GM23338 (cell line): ENCODE measurements around the gene ABHD5. TPM values are rescaled to one million over a fixed set of nuclear protein-coding genes. Genes with fewer than 3 reads are reported as not detected.

Source experiments
- ATAC-seq: fragments of 200-7000 bp; cut with Tn5 transposase; 3 replicates; pipeline ENCODE4 v1.9.1; 2020
- DNase-seq: peaks from one replicate; pipeline ENCODE4 v3.0.0-alpha.2; 2015; ENCODE audit warnings: low spot score
- H2AFZ ChIP-seq: fragments of 200-600 bp; sonication (generic); 2 replicates; pipeline ENCODE4 v1.8.0; 2016; ENCODE audit warnings: antibody characterized with exemption, mild to moderate bottlenecking, moderate library complexity
- H3F3A ChIP-seq: fragments of 200-600 bp; sonication (generic); replicated peaks from 2 replicates; pipeline ENCODE4 v1.8.0; 2017; ENCODE audit warnings: antibody characterized with exemption, mixed run types, low read depth
- H3K27ac ChIP-seq: fragments of 200-600 bp; sonication (generic); 2 replicates; pipeline ENCODE4 v1.6.1; 2016; ENCODE audit warnings: low read depth
- H3K27me3 ChIP-seq: fragments of 200-600 bp; sonication (generic); 2 replicates; pipeline ENCODE4 v1.8.0; 2016; ENCODE audit warnings: mild to moderate bottlenecking, mixed run types, moderate library complexity; ENCODE audit not compliant: insufficient read depth
- H3K36me3 ChIP-seq: fragments of 200-600 bp; sonication (generic); 2 replicates; pipeline ENCODE4 v1.8.0; 2016; ENCODE audit warnings: mild to moderate bottlenecking; ENCODE audit not compliant: insufficient read depth
- H3K4me1 ChIP-seq: fragments of 200-600 bp; sonication (generic); 2 replicates; pipeline ENCODE4 v1.8.0; 2016; ENCODE audit warnings: mild to moderate bottlenecking, moderate library complexity; ENCODE audit not compliant: insufficient read depth
- H3K4me2 ChIP-seq: fragments of 200-600 bp; sonication (generic); 2 replicates; pipeline ENCODE4 v1.7.1; 2017; ENCODE audit warnings: mixed run types
- H3K4me3 ChIP-seq: fragments of 200-600 bp; sonication (generic); 2 replicates; pipeline ENCODE4 v1.6.1; 2016; ENCODE audit warnings: mixed run types
- H3K79me2 ChIP-seq: fragments of 200-600 bp; sonication (generic); replicated peaks from 2 replicates; pipeline ENCODE4 v1.8.0; 2017; ENCODE audit warnings: mild to moderate bottlenecking; ENCODE audit not compliant: insufficient read depth
- H3K9me2 ChIP-seq: fragments of 200-600 bp; sonication (generic); 2 replicates; pipeline ENCODE4 v1.8.0; 2017; ENCODE audit not compliant: insufficient read depth
- H4K20me1 ChIP-seq: fragments of 200-600 bp; sonication (generic); replicated peaks from 2 replicates; pipeline ENCODE4 v1.8.0; 2017; ENCODE audit warnings: mild to moderate bottlenecking; ENCODE audit not compliant: insufficient read depth
- H3K27ac Mint-ChIP-seq: 2 replicates; pipeline ENCODE4 v1.8.0; 2020; ENCODE audit warnings: inconsistent platforms, mild to moderate bottlenecking, moderate library complexity, mixed read lengths
- H3K27me3 Mint-ChIP-seq: 3 replicates; pipeline ENCODE4 v1.8.0; 2022; ENCODE audit warnings: low read depth, mild to moderate bottlenecking, moderate library complexity, mixed read lengths, inconsistent platforms; ENCODE audit not compliant: insufficient read depth, poor library complexity
- H3K36me3 Mint-ChIP-seq: 3 replicates; pipeline ENCODE4 v1.8.0; 2021; ENCODE audit warnings: low read depth, mild to moderate bottlenecking, inconsistent platforms, moderate library complexity, mixed read lengths
- H3K4me1 Mint-ChIP-seq: 3 replicates; pipeline ENCODE4 v1.8.0; 2020; ENCODE audit warnings: mild to moderate bottlenecking, inconsistent platforms, mixed read lengths
- H3K4me3 Mint-ChIP-seq: 3 replicates; pipeline ENCODE4 v1.8.0; 2021; ENCODE audit warnings: moderate library complexity, mild to moderate bottlenecking, inconsistent platforms, mixed read lengths
- H3K9me3 Mint-ChIP-seq: 3 replicates; pipeline ENCODE4 v1.8.0; 2020; ENCODE audit warnings: moderate library complexity, mild to moderate bottlenecking, inconsistent platforms, mixed read lengths
- CREB1 ChIP-seq: fragments of 250-450 bp; sonication (Bioruptor Pico); IDR thresholded peaks from 2 replicates; pipeline ENCODE4 v1.5.0; 2020; ENCODE audit warnings: low read depth, mild to moderate bottlenecking, moderate library complexity
- EZH2 ChIP-seq: fragments of 200-600 bp; sonication (generic); IDR thresholded peaks from one replicate; pipeline ENCODE4 v1.8.0; 2017; ENCODE audit warnings: antibody characterized with exemption, mild to moderate bottlenecking, low read depth; ENCODE audit not compliant: unreplicated experiment
- EZH2phosphoT487 ChIP-seq: fragments of 200-600 bp; sonication (generic); IDR thresholded peaks from one replicate; pipeline ENCODE4 v1.8.1; 2018; ENCODE audit warnings: antibody characterized with exemption; ENCODE audit not compliant: unreplicated experiment
- JUNB ChIP-seq: IDR thresholded peaks from one replicate; pipeline ENCODE4 v1.6.1; 2016; ENCODE audit warnings: antibody characterized with exemption; ENCODE audit not compliant: unreplicated experiment
- NANOG ChIP-seq: IDR thresholded peaks from 2 replicates; pipeline ENCODE4 v1.6.1; 2016; ENCODE audit warnings: antibody characterized with exemption, borderline replicate concordance
- POLR2AphosphoS5 ChIP-seq: IDR thresholded peaks from 2 replicates; pipeline ENCODE4 v1.6.1; 2016; ENCODE audit warnings: antibody characterized with exemption, low read depth
- REST ChIP-seq: IDR thresholded peaks from one replicate; pipeline ENCODE4 v1.6.1; 2018; ENCODE audit warnings: antibody characterized with exemption; ENCODE audit not compliant: unreplicated experiment
- STAT1 ChIP-seq: IDR thresholded peaks from one replicate; pipeline ENCODE4 v1.6.1; 2016; ENCODE audit warnings: antibody characterized with exemption; ENCODE audit not compliant: unreplicated experiment
- ZNF114 ChIP-seq: fragments of 250-450 bp; sonication (Bioruptor Pico); IDR thresholded peaks from 2 replicates; pipeline ENCODE4 v1.5.0; 2020; ENCODE audit warnings: mild to moderate bottlenecking, moderate library complexity
- ZNF331 ChIP-seq: fragments of 250-450 bp; sonication (Bioruptor Pico); IDR thresholded peaks from 2 replicates; pipeline ENCODE4 v1.5.0; 2020; ENCODE audit warnings: low read depth, mild to moderate bottlenecking, moderate library complexity
- polyA plus RNA-seq: library from polyadenylated mRNA; unstranded; fragments of >200 nt; fragmentation: Nextera tagmentation; extraction: Ambion mirVana; gene quantifications from 2 replicates; pipeline ENCODE4 v1.2.1, GENCODE V29; 2016
- total RNA-seq: library from RNA; depleted of rRNA; stranded (reverse); fragments of >200 nt; shearing (Covaris generic); gene quantifications from 2 replicates; pipeline ENCODE4 v1.2.3, GENCODE V29; 2014
- TF ChIP-seq, protein P1 (sequence below): IDR thresholded peaks from 2 replicates; pipeline ENCODE4 v1.6.1; 2016; ENCODE audit warnings: antibody characterized with exemption
- TF ChIP-seq, protein P2 (sequence below), 2 experiments: fragments of 200-600 bp in 1 of 2; sonication (generic) in 1 of 2; conservative IDR thresholded peaks; 2 replicates each; pipeline versions ENCODE4 v1.5.1 to v1.6.1; 2016 to 2017; ENCODE audit warnings: antibody characterized with exemption in 2 of 2, low read depth in 2 of 2, mild to moderate bottlenecking in 2 of 2, moderate library complexity in 1 of 2
- TF ChIP-seq, protein P3 (sequence below): fragments of 250-450 bp; sonication (Bioruptor Pico); IDR thresholded peaks from 2 replicates; pipeline ENCODE4 v1.5.0; 2020; ENCODE audit warnings: mild to moderate bottlenecking, moderate library complexity

ABHD5 gene
- total and polyA plus RNA-seq, 2 experiments from 2014 or later = 12.1 to 12.3 TPM

DNA sequence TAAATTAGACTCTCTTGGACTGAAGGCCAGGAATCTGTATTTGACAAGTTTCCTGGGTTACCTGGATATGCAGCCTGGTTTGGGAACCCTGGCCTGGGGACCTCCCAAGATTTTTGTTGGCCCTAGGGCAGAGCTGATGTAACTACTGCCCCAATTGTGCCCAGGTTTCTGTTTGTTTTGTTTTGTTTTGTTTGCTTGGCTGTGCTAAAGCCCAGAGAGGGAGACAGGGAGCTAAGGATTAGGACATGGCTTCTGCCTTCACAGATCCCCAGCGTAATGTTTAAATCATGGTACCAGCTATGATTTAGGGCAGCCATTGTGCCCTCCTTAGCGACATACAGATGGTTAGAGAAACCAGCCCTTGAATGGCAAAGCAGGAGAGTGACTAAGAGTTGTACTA, 47.6 kb downstream of the ABHD5 start:
- no peaks in the 10 kb centered on the region; the same call in 2 of the 3 replicates for H3K9me3 Mint-ChIP-seq
- Histone ChIP-seq H3K4me3 (no peak overlapping the region), H3K36me3 (no peaks in the 10 kb centered on the region), H3K4me1 (peaks cover 4% of the 10 kb centered on the region), H3K4me2 (no peak overlapping the region), H3K27me3 (no peaks in the 10 kb centered on the region), H3F3A (no peaks in the 10 kb centered on the region), H3K79me2 (no peaks in the 10 kb centered on the region), H4K20me1 (no peaks in the 10 kb centered on the region), H3K9me2 (no peaks in the 10 kb centered on the region), H2AFZ (peak overlapping the region; percentile 43; the same call in 1 of the 2 replicates), H3K27ac (no peak overlapping the region)
- TF ChIP-seq POLR2AphosphoS5 = no peak
- TF ChIP-seq CREB1 (CRISPR knock-in tag) = no peak
- TF ChIP-seq JUNB = no peak
- TF ChIP-seq NANOG = no peak
- TF ChIP-seq, protein P1, sequence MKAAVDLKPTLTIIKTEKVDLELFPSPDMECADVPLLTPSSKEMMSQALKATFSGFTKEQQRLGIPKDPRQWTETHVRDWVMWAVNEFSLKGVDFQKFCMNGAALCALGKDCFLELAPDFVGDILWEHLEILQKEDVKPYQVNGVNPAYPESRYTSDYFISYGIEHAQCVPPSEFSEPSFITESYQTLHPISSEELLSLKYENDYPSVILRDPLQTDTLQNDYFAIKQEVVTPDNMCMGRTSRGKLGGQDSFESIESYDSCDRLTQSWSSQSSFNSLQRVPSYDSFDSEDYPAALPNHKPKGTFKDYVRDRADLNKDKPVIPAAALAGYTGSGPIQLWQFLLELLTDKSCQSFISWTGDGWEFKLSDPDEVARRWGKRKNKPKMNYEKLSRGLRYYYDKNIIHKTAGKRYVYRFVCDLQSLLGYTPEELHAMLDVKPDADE = no peak
- TF ChIP-seq REST = no peak
- TF ChIP-seq EZH2 = no peak
- TF ChIP-seq EZH2phosphoT487 = no peak
- TF ChIP-seq, protein P2, sequence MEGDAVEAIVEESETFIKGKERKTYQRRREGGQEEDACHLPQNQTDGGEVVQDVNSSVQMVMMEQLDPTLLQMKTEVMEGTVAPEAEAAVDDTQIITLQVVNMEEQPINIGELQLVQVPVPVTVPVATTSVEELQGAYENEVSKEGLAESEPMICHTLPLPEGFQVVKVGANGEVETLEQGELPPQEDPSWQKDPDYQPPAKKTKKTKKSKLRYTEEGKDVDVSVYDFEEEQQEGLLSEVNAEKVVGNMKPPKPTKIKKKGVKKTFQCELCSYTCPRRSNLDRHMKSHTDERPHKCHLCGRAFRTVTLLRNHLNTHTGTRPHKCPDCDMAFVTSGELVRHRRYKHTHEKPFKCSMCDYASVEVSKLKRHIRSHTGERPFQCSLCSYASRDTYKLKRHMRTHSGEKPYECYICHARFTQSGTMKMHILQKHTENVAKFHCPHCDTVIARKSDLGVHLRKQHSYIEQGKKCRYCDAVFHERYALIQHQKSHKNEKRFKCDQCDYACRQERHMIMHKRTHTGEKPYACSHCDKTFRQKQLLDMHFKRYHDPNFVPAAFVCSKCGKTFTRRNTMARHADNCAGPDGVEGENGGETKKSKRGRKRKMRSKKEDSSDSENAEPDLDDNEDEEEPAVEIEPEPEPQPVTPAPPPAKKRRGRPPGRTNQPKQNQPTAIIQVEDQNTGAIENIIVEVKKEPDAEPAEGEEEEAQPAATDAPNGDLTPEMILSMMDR (conservative IDR thresholded peaks at IDR 0.05; ENCODE audit: low read depth in 2 of 2) = no peak
- TF ChIP-seq, protein P3, sequence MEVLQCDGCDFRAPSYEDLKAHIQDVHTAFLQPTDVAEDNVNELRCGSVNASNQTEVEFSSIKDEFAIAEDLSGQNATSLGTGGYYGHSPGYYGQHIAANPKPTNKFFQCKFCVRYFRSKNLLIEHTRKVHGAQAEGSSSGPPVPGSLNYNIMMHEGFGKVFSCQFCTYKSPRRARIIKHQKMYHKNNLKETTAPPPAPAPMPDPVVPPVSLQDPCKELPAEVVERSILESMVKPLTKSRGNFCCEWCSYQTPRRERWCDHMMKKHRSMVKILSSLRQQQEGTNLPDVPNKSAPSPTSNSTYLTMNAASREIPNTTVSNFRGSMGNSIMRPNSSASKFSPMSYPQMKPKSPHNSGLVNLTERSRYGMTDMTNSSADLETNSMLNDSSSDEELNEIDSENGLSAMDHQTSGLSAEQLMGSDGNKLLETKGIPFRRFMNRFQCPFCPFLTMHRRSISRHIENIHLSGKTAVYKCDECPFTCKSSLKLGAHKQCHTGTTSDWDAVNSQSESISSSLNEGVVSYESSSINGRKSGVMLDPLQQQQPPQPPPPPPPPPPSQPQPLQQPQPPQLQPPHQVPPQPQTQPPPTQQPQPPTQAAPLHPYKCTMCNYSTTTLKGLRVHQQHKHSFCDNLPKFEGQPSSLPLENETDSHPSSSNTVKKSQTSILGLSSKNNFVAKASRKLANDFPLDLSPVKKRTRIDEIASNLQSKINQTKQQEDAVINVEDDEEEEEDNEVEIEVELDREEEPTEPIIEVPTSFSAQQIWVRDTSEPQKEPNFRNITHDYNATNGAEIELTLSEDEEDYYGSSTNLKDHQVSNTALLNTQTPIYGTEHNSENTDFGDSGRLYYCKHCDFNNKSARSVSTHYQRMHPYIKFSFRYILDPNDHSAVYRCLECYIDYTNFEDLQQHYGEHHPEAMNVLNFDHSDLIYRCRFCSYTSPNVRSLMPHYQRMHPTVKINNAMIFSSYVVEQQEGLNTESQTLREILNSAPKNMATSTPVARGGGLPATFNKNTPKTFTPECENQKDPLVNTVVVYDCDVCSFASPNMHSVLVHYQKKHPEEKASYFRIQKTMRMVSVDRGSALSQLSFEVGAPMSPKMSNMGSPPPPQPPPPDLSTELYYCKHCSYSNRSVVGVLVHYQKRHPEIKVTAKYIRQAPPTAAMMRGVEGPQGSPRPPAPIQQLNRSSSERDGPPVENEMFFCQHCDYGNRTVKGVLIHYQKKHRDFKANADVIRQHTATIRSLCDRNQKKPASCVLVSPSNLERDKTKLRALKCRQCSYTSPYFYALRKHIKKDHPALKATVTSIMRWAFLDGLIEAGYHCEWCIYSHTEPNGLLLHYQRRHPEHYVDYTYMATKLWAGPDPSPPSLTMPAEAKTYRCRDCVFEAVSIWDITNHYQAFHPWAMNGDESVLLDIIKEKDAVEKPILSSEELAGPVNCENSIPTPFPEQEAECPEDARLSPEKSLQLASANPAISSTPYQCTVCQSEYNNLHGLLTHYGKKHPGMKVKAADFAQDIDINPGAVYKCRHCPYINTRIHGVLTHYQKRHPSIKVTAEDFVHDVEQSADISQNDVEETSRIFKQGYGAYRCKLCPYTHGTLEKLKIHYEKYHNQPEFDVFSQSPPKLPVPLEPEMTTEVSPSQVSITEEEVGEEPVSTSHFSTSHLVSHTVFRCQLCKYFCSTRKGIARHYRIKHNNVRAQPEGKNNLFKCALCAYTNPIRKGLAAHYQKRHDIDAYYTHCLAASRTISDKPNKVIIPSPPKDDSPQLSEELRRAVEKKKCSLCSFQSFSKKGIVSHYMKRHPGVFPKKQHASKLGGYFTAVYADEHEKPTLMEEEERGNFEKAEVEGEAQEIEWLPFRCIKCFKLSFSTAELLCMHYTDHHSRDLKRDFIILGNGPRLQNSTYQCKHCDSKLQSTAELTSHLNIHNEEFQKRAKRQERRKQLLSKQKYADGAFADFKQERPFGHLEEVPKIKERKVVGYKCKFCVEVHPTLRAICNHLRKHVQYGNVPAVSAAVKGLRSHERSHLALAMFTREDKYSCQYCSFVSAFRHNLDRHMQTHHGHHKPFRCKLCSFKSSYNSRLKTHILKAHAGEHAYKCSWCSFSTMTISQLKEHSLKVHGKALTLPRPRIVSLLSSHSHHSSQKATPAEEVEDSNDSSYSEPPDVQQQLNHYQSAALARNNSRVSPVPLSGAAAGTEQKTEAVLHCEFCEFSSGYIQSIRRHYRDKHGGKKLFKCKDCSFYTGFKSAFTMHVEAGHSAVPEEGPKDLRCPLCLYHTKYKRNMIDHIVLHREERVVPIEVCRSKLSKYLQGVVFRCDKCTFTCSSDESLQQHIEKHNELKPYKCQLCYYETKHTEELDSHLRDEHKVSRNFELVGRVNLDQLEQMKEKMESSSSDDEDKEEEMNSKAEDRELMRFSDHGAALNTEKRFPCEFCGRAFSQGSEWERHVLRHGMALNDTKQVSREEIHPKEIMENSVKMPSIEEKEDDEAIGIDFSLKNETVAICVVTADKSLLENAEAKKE (CRISPR knock-in tag) = no peak
- no peak for TF ChIP-seq ZNF114 (CRISPR knock-in tag)
- no peak for TF ChIP-seq ZNF331
- TF ChIP-seq STAT1 = no peak
- no peak overlapping the region for H3K27ac Mint-ChIP-seq
- ATAC-seq (no peak), DNase-seq (no peak)
- H3K4me3 Mint-ChIP-seq = no peak overlapping the region
- H3K4me1 Mint-ChIP-seq = peaks cover 9% of the 10 kb centered on the region
- H3K36me3 Mint-ChIP-seq = no peaks in the 10 kb centered on the region
- peaks cover 2% of the 10 kb centered on the region for H3K27me3 Mint-ChIP-seq
